K562 (cell line): ENCODE results near the gene ISYNA1. TPM values are rescaled to one million over a fixed set of nuclear protein-coding genes. Genes with fewer than 3 reads are reported as not detected.
A peak's percentile ranks its signal among the peaks of the same experiment; 100 is the strongest.

Experiments used
- ATAC-seq: fragments of 200-7000 bp; cut with Tn5 transposase; 3 replicates; pipeline ENCODE4 v1.9.1; 2020; ENCODE audit warnings: moderate library complexity
- BruUV-seq: library from RNA; stranded (reverse); fragments of 400-500 nt; replicated peaks from 2 replicates; lab custom pipeline; 2021; lab: Mats Ljungman, UMichigan
- CTCF ChIA-PET: fragments of 300-600 bp; formaldehyde crosslinking; extraction: SDS; loops from one replicate; lab custom pipeline; 2021; ENCODE audit warnings: low intra/inter-chr PET ratio; lab: Yijun Ruan, JAX
- POLR2A ChIA-PET: fragments of 300-600, 350-650 bp; sonication (Branson Sonifier 250); formaldehyde crosslinking; extraction: SDS; loops from one replicate; lab custom pipeline; 2021; ENCODE audit warnings: antibody characterized with exemption, inconsistent platforms; lab: Yijun Ruan, JAX
- DNase-seq, 4 experiments: peaks; one replicate each; pipeline versions ENCODE4 v3.0.0 to v3.0.0-alpha.2; 2011 to 2018; ENCODE audit warnings: low spot score in 3 of 4, mixed read lengths in 3 of 4; ENCODE audit errors: extremely low read depth in 1 of 4
- FAIRE-seq: peaks from 2 replicates; lab custom pipeline; 2011; peaks lifted over from hg19 to GRCh38; lab: Jason Lieb, UNC
- H2AFZ ChIP-seq: 2 replicates; pipeline ENCODE4 v1.6.0; 2011; ENCODE audit warnings: low read depth, low read length, control low read depth, inconsistent platforms
- H3K27ac ChIP-seq: fragments of 200-600 bp; 3 replicates; pipeline ENCODE4 v1.8.0; 2011; ENCODE audit warnings: low read depth, mild to moderate bottlenecking, control low read depth, inconsistent platforms, low read length, moderate library complexity, mixed read lengths; ENCODE audit errors: extremely low read depth
- H3K27me3 ChIP-seq, 2 experiments: fragments of 300-600 bp in 1 of 2; 2 replicates in 1 of 2; 3 replicates in 1 of 2; pipeline versions ENCODE4 v1.6.0 to v1.8.0; 2011; ENCODE audit warnings: inconsistent platforms in 2 of 2, low read length in 2 of 2, mild to moderate bottlenecking in 1 of 2, mixed read lengths in 1 of 2, moderate library complexity in 1 of 2; ENCODE audit not compliant: control insufficient read depth in 2 of 2, insufficient read depth in 2 of 2
- H3K36me3 ChIP-seq: fragments of 300-600 bp; 3 replicates; pipeline ENCODE4 v1.8.0; 2011; ENCODE audit warnings: mild to moderate bottlenecking, low read length, inconsistent platforms; ENCODE audit not compliant: control insufficient read depth, insufficient read depth
- H3K4me1 ChIP-seq, 2 experiments: fragments of 200-600 bp in 1 of 2; replicated peaks in 1 of 2; 2 replicates in 1 of 2; 3 replicates in 1 of 2; pipeline versions ENCODE4 v1.5.1 to v1.8.0; 2011; ENCODE audit warnings: inconsistent platforms in 2 of 2, low read length in 2 of 2, mild to moderate bottlenecking in 1 of 2, mixed read lengths in 1 of 2, moderate library complexity in 1 of 2; ENCODE audit not compliant: control insufficient read depth in 2 of 2, insufficient read depth in 2 of 2
- H3K4me2 ChIP-seq: 2 replicates; pipeline ENCODE4 v1.6.1; 2011; ENCODE audit warnings: low read length, control low read depth, inconsistent platforms, mixed read lengths; ENCODE audit not compliant: insufficient read depth
- H3K4me3 ChIP-seq: fragments of 200-600 bp; sonication (generic), shearing (Covaris generic); 2 replicates; pipeline ENCODE4 v1.5.1; 2016; ENCODE audit warnings: control low read depth, inconsistent platforms
- H3K79me2 ChIP-seq: fragments of 200-600 bp; 3 replicates; pipeline ENCODE4 v1.8.0; 2011; ENCODE audit warnings: low read length, inconsistent platforms; ENCODE audit not compliant: control insufficient read depth, insufficient read depth
- H3K9ac ChIP-seq, 2 experiments: 2 replicates each; pipeline versions ENCODE4 v1.6.0 to v1.6.1; 2011; ENCODE audit warnings: low read depth in 2 of 2, low read length in 2 of 2, control low read depth in 1 of 2, inconsistent platforms in 1 of 2, mild to moderate bottlenecking in 1 of 2, mixed read lengths in 1 of 2; ENCODE audit not compliant: insufficient read depth in 1 of 2
- H3K9me1 ChIP-seq: one replicate; pipeline ENCODE4 v1.6.0; 2011; ENCODE audit warnings: inconsistent platforms, mild to moderate bottlenecking, low read length, moderate library complexity; ENCODE audit not compliant: control insufficient read depth, insufficient read depth
- H3K9me3 ChIP-seq: replicated peaks from 2 replicates; pipeline ENCODE4 v1.5.1; 2011; ENCODE audit warnings: low read depth, low read length, inconsistent platforms; ENCODE audit not compliant: control insufficient read depth, insufficient read depth
- H4K20me1 ChIP-seq: replicated peaks from 2 replicates; pipeline ENCODE4 v1.6.1; 2011; ENCODE audit warnings: low read length, inconsistent platforms, mixed read lengths; ENCODE audit not compliant: control insufficient read depth, insufficient read depth
- FOXJ2 ChIP-seq: fragments of 200-800 bp; sonication (Bioruptor generic); IDR thresholded peaks from 2 replicates; pipeline ENCODE4 v1.6.1; 2016; ENCODE audit warnings: missing genetic modification characterization, missing compliant biosample characterization
- FOXK1 ChIP-seq: sonication (generic); formaldehyde crosslinking; IDR thresholded peaks from 2 replicates; pipeline ENCODE4 v1.8.0; 2022; ENCODE audit warnings: missing genetic modification reagents, mild to moderate bottlenecking, borderline replicate concordance
- GABPA ChIP-seq: fragments of 200-800 bp; sonication (Bioruptor generic); conservative IDR thresholded peaks from 2 replicates; pipeline ENCODE4 v1.6.1; 2016; ENCODE audit warnings: low read depth, missing genetic modification characterization, missing compliant biosample characterization
- MEIS2 ChIP-seq: fragments of 450-650 bp; IDR thresholded peaks from 2 replicates; pipeline ENCODE4 v1.6.1; 2014; ENCODE audit warnings: mild to moderate bottlenecking; ENCODE audit not compliant: partially characterized antibody
- NFXL1 ChIP-seq: fragments of 450-650 bp; formaldehyde crosslinking; IDR thresholded peaks from 2 replicates; pipeline ENCODE4 v1.4.0; 2021; ENCODE audit warnings: mild to moderate bottlenecking
- NONO ChIP-seq, 2 experiments: fragments of 200-400 bp in 1 of 2; fragments of 450-650 bp in 1 of 2; formaldehyde crosslinking in 1 of 2; IDR thresholded peaks; 2 replicates each; pipeline ENCODE4 v1.6.1; 2017; ENCODE audit warnings: low read depth in 2 of 2, mild to moderate bottlenecking in 2 of 2, moderate library complexity in 2 of 2, low read length in 1 of 2
- NR1H2 ChIP-seq: sonication (generic); formaldehyde crosslinking; IDR thresholded peaks from 2 replicates; pipeline ENCODE4 v1.4.0; 2020; ENCODE audit warnings: mild to moderate bottlenecking, missing genetic modification reagents
- PHF20 ChIP-seq: fragments of 450-650 bp; IDR thresholded peaks from 2 replicates; pipeline ENCODE4 v1.6.1; 2018; ENCODE audit not compliant: partially characterized antibody
- RB1 ChIP-seq: fragments of 450-650 bp; IDR thresholded peaks from 2 replicates; pipeline ENCODE4 v1.6.1; 2017; ENCODE audit warnings: low read depth, mild to moderate bottlenecking
- RBM25 ChIP-seq: fragments of 200-400 bp; formaldehyde crosslinking; IDR thresholded peaks from 2 replicates; pipeline ENCODE4 v1.6.1; 2018; ENCODE audit warnings: low read length, low read depth, moderate library complexity; ENCODE audit not compliant: severe bottlenecking
- ZFP30 ChIP-seq: fragments of 250-450 bp; sonication (Bioruptor Pico); IDR thresholded peaks from 2 replicates; pipeline ENCODE4 v1.8.0; 2022; ENCODE audit warnings: moderate library complexity, mild to moderate bottlenecking, inconsistent platforms, borderline replicate concordance
- ZFP36 ChIP-seq: fragments of 150-350 bp; IDR thresholded peaks from 2 replicates; pipeline ENCODE4 v1.6.1; 2018; ENCODE audit warnings: low read length, low read depth; ENCODE audit not compliant: partially characterized antibody
- ZFPM2 ChIP-seq: fragments of 250-450 bp; sonication (Bioruptor Pico); IDR thresholded peaks from 2 replicates; pipeline ENCODE4 v1.5.1; 2022; ENCODE audit warnings: mild to moderate bottlenecking
- WGBS: fragments of 100-300 bp; shearing (Covaris generic); methylation state at CpG from one replicate; pipeline ENCODE4 v1.1.6; 2016; ENCODE audit warnings: low coverage, mixed read lengths; ENCODE audit not compliant: insufficient coverage; ENCODE audit errors: missing lambda C conversion rate; 5-methylcytosine and 5-hydroxymethylcytosine counted together
- in situ Hi-C: fragments of 300-500 bp; cut with MboI; formaldehyde crosslinking; loops from 4 replicates; pipeline ENCODE4 v1.15.0; 2018; ENCODE audit warnings: inconsistent platforms, mixed read lengths
- intact Hi-C: fragments of 100-400 bp; cut with micrococcal nuclease; formaldehyde crosslinking; loops from 2 replicates; pipeline ENCODE4 v1.14.2; 2022
- polyA plus RNA-seq, 8 experiments: library from polyadenylated mRNA; depleted of rRNA in 4 of 8; stranded (reverse) in 5 of 8; unstranded in 3 of 8; fragments of >200 nt; fragmentation: Nextera tagmentation in 2 of 8; fragmentation: Illumina TruSeq in 1 of 8; extraction: Ambion mirVana in 2 of 8; extraction: Trizol in 1 of 8; gene quantifications; 2 replicates each; pipeline versions ENCODE4 v1.2.1 to v1.2.3, GENCODE V29; 2011 to 2014; ENCODE audit warnings: inconsistent platforms in 1 of 8, missing spikeins in 1 of 8
- total RNA-seq, 7 experiments: library from RNA; depleted of rRNA in 6 of 7; stranded (reverse); fragments of >200 nt in 6 of 7; fragmentation: Illumina TruSeq in 2 of 7; extraction: Trizol in 2 of 7; gene quantifications; 2 replicates each; pipeline versions ENCODE4 v1.2.1 to v1.2.3, GENCODE V29; 2011 to 2021; ENCODE audit warnings: low replicate concordance in 1 of 7
- TF ChIP-seq, protein P1 (sequence below): fragments of 150-350 bp; conservative IDR thresholded peaks from 2 replicates; pipeline ENCODE4 v1.6.1; 2014; ENCODE audit warnings: low read length
- TF ChIP-seq, protein P2 (sequence below): sonication (generic); formaldehyde crosslinking; IDR thresholded peaks from 2 replicates; pipeline ENCODE4 v1.8.0; 2022; ENCODE audit warnings: mild to moderate bottlenecking, missing genetic modification reagents
- TF ChIP-seq, protein P3 (sequence below): sonication (generic); formaldehyde crosslinking; IDR thresholded peaks from 2 replicates; pipeline ENCODE4 v1.5.0; 2020; ENCODE audit warnings: missing genetic modification reagents

Gene ISYNA1
- total and polyA plus RNA-seq, 9 of the 15 experiments (the other 6 are each of a cell fraction or from before 2014, with no cell fraction given): 21.8 to 460 (median 93.2) TPM

DNA sequence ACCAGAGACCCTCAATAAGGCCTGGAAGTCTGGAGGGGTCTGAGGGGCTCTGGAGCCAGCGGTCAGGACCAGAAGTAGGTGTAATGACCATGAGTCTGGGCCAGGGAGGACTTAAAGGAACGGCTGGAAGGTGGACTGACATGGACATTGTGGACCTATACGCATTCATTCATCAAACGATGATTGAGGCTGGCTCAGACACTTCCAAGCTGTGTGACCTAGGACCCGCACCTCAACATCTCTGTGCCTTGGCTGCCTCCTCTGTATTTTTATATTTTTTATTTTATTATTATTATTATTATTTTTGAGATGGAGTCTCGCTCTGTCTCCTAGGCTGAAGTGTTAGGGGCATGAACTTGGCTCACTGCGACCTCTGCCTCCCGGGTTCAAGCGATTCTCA lies 31.2 kb downstream of the ISYNA1 start:
- H3K27me3 ChIP-seq: no peaks in the 10 kb centered on the region
- peak overlapping the region in 1 of 2 experiments; percentile 55; a peak in 1 of 4 replicates for H3K9ac ChIP-seq
- CTCF ChIA-PET: no interaction called here
- intact Hi-C loops (no loop called here), in situ Hi-C loops (loop anchor here (5.0 kb wide), 2 partner anchors 64 to 134 kb away; partner anchors contain the start of genes IQCN and PGPEP1)
- no TSS peak for BruUV-seq
- no peak for DNase-seq
- H3K4me3 ChIP-seq: no peak overlapping the region
- no peak overlapping the region for H3K27ac ChIP-seq
- no peak overlapping the region for H3K4me2 ChIP-seq
- POLR2A ChIA-PET: interaction anchor here (0.5 to 0.9 kb wide), 4 partner anchors 16 to 160 kb away, joined by 3 to 4 read pairs (median 3); no protein-coding TSS in a partner anchor
- H3K9me1 ChIP-seq: no peaks in the 10 kb centered on the region
- H3K4me1 ChIP-seq: peaks cover 3 to 25% of the 10 kb centered on the region in 2 experiments; a peak in 4 of 5 replicates
- no peak overlapping the region for H2AFZ ChIP-seq
- ATAC-seq: no peak
- WGBS: 87% methylated on average over 9 of the region's 9 CpGs
- FAIRE-seq: no peak
- H3K9me3 ChIP-seq: no peaks in the 10 kb centered on the region
- no peaks in the 10 kb centered on the region for H3K36me3 ChIP-seq
- H3K79me2 ChIP-seq: no peaks in the 10 kb centered on the region
- no peaks in the 10 kb centered on the region for H4K20me1 ChIP-seq
- TF ChIP-seq ZFP30 (CRISPR knock-in tag): no peak
- no peak for TF ChIP-seq PHF20
- no peak for TF ChIP-seq RB1
- TF ChIP-seq NONO (IDR thresholded peaks at IDR 0.05; ENCODE audit: low read depth in 2 of 2, low read length in 1 of 2): no peak
- TF ChIP-seq FOXK1 (CRISPR knock-in tag): no peak
- TF ChIP-seq, protein P1, sequence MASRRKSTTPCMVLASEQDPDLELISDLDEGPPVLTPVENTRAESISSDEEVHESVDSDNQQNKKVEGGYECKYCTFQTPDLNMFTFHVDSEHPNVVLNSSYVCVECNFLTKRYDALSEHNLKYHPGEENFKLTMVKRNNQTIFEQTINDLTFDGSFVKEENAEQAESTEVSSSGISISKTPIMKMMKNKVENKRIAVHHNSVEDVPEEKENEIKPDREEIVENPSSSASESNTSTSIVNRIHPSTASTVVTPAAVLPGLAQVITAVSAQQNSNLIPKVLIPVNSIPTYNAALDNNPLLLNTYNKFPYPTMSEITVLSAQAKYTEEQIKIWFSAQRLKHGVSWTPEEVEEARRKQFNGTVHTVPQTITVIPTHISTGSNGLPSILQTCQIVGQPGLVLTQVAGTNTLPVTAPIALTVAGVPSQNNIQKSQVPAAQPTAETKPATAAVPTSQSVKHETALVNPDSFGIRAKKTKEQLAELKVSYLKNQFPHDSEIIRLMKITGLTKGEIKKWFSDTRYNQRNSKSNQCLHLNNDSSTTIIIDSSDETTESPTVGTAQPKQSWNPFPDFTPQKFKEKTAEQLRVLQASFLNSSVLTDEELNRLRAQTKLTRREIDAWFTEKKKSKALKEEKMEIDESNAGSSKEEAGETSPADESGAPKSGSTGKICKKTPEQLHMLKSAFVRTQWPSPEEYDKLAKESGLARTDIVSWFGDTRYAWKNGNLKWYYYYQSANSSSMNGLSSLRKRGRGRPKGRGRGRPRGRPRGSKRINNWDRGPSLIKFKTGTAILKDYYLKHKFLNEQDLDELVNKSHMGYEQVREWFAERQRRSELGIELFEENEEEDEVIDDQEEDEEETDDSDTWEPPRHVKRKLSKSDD: no peak
- TF ChIP-seq GABPA (tag): no peak
- no peak for TF ChIP-seq NR1H2 (CRISPR knock-in tag)
- TF ChIP-seq FOXJ2 (tag): no peak
- TF ChIP-seq, protein P2, sequence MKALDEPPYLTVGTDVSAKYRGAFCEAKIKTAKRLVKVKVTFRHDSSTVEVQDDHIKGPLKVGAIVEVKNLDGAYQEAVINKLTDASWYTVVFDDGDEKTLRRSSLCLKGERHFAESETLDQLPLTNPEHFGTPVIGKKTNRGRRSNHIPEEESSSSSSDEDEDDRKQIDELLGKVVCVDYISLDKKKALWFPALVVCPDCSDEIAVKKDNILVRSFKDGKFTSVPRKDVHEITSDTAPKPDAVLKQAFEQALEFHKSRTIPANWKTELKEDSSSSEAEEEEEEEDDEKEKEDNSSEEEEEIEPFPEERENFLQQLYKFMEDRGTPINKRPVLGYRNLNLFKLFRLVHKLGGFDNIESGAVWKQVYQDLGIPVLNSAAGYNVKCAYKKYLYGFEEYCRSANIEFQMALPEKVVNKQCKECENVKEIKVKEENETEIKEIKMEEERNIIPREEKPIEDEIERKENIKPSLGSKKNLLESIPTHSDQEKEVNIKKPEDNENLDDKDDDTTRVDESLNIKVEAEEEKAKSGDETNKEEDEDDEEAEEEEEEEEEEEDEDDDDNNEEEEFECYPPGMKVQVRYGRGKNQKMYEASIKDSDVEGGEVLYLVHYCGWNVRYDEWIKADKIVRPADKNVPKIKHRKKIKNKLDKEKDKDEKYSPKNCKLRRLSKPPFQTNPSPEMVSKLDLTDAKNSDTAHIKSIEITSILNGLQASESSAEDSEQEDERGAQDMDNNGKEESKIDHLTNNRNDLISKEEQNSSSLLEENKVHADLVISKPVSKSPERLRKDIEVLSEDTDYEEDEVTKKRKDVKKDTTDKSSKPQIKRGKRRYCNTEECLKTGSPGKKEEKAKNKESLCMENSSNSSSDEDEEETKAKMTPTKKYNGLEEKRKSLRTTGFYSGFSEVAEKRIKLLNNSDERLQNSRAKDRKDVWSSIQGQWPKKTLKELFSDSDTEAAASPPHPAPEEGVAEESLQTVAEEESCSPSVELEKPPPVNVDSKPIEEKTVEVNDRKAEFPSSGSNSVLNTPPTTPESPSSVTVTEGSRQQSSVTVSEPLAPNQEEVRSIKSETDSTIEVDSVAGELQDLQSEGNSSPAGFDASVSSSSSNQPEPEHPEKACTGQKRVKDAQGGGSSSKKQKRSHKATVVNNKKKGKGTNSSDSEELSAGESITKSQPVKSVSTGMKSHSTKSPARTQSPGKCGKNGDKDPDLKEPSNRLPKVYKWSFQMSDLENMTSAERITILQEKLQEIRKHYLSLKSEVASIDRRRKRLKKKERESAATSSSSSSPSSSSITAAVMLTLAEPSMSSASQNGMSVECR (CRISPR knock-in tag): no peak
- TF ChIP-seq NFXL1 (CRISPR knock-in tag): no peak
- peak; percentile 69 for TF ChIP-seq ZFP36
- TF ChIP-seq RBM25: peak; percentile 79
- no peak for TF ChIP-seq ZFPM2 (CRISPR knock-in tag)
- no peak for TF ChIP-seq MEIS2
- TF ChIP-seq, protein P3, sequence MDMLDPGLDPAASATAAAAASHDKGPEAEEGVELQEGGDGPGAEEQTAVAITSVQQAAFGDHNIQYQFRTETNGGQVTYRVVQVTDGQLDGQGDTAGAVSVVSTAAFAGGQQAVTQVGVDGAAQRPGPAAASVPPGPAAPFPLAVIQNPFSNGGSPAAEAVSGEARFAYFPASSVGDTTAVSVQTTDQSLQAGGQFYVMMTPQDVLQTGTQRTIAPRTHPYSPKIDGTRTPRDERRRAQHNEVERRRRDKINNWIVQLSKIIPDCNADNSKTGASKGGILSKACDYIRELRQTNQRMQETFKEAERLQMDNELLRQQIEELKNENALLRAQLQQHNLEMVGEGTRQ (CRISPR knock-in tag): no peak
